Ovary (tissue), 3 donors: ENCODE results near the gene CD300LF.

Source experiments
- POLR2A ChIP-seq: fragments of 450-650 bp; IDR thresholded peaks from one replicate; pipeline ENCODE4 v1.6.1; 2017; ENCODE audit warnings: antibody characterized with exemption, mild to moderate bottlenecking, moderate library complexity
- TF ChIP-seq, protein P1 (sequence below), 3 donors: fragments of 450-650 bp in 2 of 3; fragments of 200-600 bp in 1 of 3; IDR thresholded peaks; one replicate each; pipeline versions ENCODE4 v1.5.1 to v1.8.0; 2016 to 2022; ENCODE audit warnings: antibody characterized with exemption in 3 of 3, mild to moderate bottlenecking in 1 of 3
- donor health status: DM: no; HTN: no; CAD: no.

- TF ChIP-seq, protein P1, sequence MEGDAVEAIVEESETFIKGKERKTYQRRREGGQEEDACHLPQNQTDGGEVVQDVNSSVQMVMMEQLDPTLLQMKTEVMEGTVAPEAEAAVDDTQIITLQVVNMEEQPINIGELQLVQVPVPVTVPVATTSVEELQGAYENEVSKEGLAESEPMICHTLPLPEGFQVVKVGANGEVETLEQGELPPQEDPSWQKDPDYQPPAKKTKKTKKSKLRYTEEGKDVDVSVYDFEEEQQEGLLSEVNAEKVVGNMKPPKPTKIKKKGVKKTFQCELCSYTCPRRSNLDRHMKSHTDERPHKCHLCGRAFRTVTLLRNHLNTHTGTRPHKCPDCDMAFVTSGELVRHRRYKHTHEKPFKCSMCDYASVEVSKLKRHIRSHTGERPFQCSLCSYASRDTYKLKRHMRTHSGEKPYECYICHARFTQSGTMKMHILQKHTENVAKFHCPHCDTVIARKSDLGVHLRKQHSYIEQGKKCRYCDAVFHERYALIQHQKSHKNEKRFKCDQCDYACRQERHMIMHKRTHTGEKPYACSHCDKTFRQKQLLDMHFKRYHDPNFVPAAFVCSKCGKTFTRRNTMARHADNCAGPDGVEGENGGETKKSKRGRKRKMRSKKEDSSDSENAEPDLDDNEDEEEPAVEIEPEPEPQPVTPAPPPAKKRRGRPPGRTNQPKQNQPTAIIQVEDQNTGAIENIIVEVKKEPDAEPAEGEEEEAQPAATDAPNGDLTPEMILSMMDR (IDR thresholded peaks at IDR 0.05) = peak in 1 of 3 donors; percentile 11
- TF ChIP-seq POLR2A = no peak
Measured at GRCh38 chr17:74737299-74738050, 24.8 kb upstream of the CD300LF start.
